GM19043 (cell line): ENCODE data around the gene COL23A1.
"Not testable (repeated sequence)": the region's sequence is repeated elsewhere in the genome, so short reads cannot be mapped to it uniquely, and the experiment has no call there.

Source experiments
- ATAC-seq: cut with Tn5 transposase; IDR thresholded peaks from one replicate; pipeline ENCODE4 v1.9.1; 2021; ENCODE audit warnings: low read depth; ENCODE audit not compliant: unreplicated experiment

COL23A1 gene

GRCh38 chr5:178264044-178264443 lies 326.1 kb downstream of the COL23A1 start:
- ATAC-seq, result no peak

- no peak for ATAC-seq
Measured at GRCh38 chr5:178261666-178262600, 328.3 kb downstream of the COL23A1 start.

- ATAC-seq, result no peak
Measured at GRCh38 chr5:178259623-178260536, 330.3 kb downstream of the COL23A1 start.

- no peak for ATAC-seq
Measured at GRCh38 chr5:178257650-178258049, 332.5 kb downstream of the COL23A1 start.

GRCh38 chr5:178256746-178257145 lies 333.4 kb downstream of the COL23A1 start:
- ATAC-seq, result no peak

GRCh38 chr5:178253632-178254031 lies 336.6 kb downstream of the COL23A1 start:
- ATAC-seq, result not testable (repeated sequence)

- ATAC-seq, result no peak
Measured at GRCh38 chr5:178252258-178252657, 337.9 kb downstream of the COL23A1 start.

GRCh38 chr5:178250263-178250662 lies 339.9 kb downstream of the COL23A1 start:
- no peak for ATAC-seq

GRCh38 chr5:178249191-178249989 lies 340.8 kb downstream of the COL23A1 start:
- ATAC-seq, result no peak

GRCh38 chr5:178248750-178249149 lies 341.4 kb downstream of the COL23A1 start:
- no peak for ATAC-seq

GRCh38 chr5:178247481-178248456 lies 342.4 kb downstream of the COL23A1 start:
- no peak for ATAC-seq

GRCh38 chr5:178246624-178247279 lies 343.4 kb downstream of the COL23A1 start:
- no peak for ATAC-seq

- no peak for ATAC-seq
Measured at GRCh38 chr5:178245389-178245788, 344.8 kb downstream of the COL23A1 start.

- ATAC-seq, result no peak
Measured at GRCh38 chr5:178244576-178244975, 345.6 kb downstream of the COL23A1 start.

GRCh38 chr5:178242416-178242815 lies 347.8 kb downstream of the COL23A1 start:
- no peak for ATAC-seq

- no peak for ATAC-seq
Measured at GRCh38 chr5:178241688-178242231, 348.4 kb downstream of the COL23A1 start.

GRCh38 chr5:178241231-178241663 lies 348.9 kb downstream of the COL23A1 start:
- no peak for ATAC-seq

- ATAC-seq, result no peak
Measured at GRCh38 chr5:178240766-178241165, 349.4 kb downstream of the COL23A1 start.
